Ishikawa (cell line): ENCODE results near the gene ZMPSTE24.

Source experiments
- CEBPB ChIP-seq: IDR thresholded peaks from 2 replicates; pipeline ENCODE4 v1.6.1; 2012
- CREB1 ChIP-seq: IDR thresholded peaks from 2 replicates; pipeline ENCODE4 v1.6.1; 2012; ENCODE audit warnings: low read depth
- EGR1 ChIP-seq: IDR thresholded peaks from 2 replicates; pipeline ENCODE4 v1.6.1; 2012
- EP300 ChIP-seq: IDR thresholded peaks from 2 replicates; pipeline ENCODE4 v1.6.1; 2012; ENCODE audit warnings: borderline replicate concordance
- FOXM1 ChIP-seq: IDR thresholded peaks from 2 replicates; pipeline ENCODE4 v1.6.1; 2012; ENCODE audit warnings: low read depth, borderline replicate concordance
- NFIC ChIP-seq: IDR thresholded peaks from 2 replicates; pipeline ENCODE4 v1.6.1; 2012
- RAD21 ChIP-seq: IDR thresholded peaks from 2 replicates; pipeline ENCODE4 v1.6.1; 2012; ENCODE audit warnings: low read depth
- TAF1 ChIP-seq: IDR thresholded peaks from 2 replicates; pipeline ENCODE4 v1.6.1; 2012; ENCODE audit warnings: low read depth, mild to moderate bottlenecking
- TCF12 ChIP-seq: IDR thresholded peaks from 2 replicates; pipeline ENCODE4 v1.6.1; 2012; ENCODE audit warnings: low read depth
- TEAD4 ChIP-seq: IDR thresholded peaks from 2 replicates; pipeline ENCODE4 v1.6.1; 2012
- YY1 ChIP-seq: IDR thresholded peaks from 2 replicates; pipeline ENCODE4 v1.6.1; 2012; ENCODE audit warnings: low read depth
- ZBTB7A ChIP-seq: IDR thresholded peaks from 2 replicates; pipeline ENCODE4 v1.6.1; 2012; ENCODE audit warnings: low read depth
- TF ChIP-seq, protein P1 (sequence below): IDR thresholded peaks from 2 replicates; pipeline ENCODE4 v1.6.1; 2012; ENCODE audit warnings: low read depth, mild to moderate bottlenecking
- TF ChIP-seq, protein P2 (sequence below): IDR thresholded peaks from 2 replicates; pipeline ENCODE4 v1.6.1; 2012
- TF ChIP-seq, protein P3 (sequence below): IDR thresholded peaks from 2 replicates; pipeline ENCODE4 v1.6.1; 2012

ZMPSTE24 gene

DNA sequence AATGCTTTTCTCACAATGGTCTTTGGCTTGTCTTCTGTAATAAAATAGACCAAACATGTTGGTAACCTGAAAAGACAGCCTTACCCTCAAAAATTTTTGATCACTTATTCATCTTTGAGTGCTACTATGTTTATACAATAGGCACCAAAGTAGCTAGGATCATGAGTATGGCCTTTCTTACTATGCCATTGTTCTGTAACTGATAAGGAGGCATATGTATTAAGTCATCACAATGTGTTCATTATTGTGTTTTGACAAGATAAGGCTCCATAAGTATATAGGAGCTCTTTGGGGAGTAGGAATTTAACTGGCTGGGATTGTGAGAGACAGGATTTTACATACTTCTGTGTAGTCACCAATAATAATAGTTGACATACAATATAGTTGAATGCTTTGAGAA is 9.6 kb upstream of the ZMPSTE24 start:
- TF ChIP-seq TAF1 (no peak), YY1 (no peak), RAD21 (no peak), EGR1 (no peak), TEAD4 (no peak), EP300 (no peak), ZBTB7A (no peak), CREB1 (no peak), CEBPB (no peak)
- TF ChIP-seq, protein P1, sequence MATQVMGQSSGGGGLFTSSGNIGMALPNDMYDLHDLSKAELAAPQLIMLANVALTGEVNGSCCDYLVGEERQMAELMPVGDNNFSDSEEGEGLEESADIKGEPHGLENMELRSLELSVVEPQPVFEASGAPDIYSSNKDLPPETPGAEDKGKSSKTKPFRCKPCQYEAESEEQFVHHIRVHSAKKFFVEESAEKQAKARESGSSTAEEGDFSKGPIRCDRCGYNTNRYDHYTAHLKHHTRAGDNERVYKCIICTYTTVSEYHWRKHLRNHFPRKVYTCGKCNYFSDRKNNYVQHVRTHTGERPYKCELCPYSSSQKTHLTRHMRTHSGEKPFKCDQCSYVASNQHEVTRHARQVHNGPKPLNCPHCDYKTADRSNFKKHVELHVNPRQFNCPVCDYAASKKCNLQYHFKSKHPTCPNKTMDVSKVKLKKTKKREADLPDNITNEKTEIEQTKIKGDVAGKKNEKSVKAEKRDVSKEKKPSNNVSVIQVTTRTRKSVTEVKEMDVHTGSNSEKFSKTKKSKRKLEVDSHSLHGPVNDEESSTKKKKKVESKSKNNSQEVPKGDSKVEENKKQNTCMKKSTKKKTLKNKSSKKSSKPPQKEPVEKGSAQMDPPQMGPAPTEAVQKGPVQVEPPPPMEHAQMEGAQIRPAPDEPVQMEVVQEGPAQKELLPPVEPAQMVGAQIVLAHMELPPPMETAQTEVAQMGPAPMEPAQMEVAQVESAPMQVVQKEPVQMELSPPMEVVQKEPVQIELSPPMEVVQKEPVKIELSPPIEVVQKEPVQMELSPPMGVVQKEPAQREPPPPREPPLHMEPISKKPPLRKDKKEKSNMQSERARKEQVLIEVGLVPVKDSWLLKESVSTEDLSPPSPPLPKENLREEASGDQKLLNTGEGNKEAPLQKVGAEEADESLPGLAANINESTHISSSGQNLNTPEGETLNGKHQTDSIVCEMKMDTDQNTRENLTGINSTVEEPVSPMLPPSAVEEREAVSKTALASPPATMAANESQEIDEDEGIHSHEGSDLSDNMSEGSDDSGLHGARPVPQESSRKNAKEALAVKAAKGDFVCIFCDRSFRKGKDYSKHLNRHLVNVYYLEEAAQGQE = no peak

DNA sequence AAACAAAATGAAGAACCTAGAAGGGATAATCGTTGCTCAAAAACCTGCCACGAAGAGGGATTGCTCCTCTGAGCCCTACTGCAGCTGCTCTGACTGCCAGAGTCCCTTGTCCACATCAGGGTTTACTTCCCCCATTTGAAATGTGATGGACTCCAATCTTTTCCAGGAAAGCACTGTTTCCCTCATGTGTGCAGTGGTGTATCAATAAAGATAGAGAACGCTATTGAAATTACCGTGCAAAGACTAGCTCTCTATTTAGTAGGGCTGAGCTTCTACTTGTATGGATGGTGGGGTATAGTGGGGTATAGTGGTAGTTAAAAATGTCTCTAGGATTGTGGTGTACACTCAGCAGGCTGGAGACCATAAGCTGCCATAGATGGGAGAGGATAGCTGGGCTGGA is 6.6 kb upstream of the ZMPSTE24 start:
- TF ChIP-seq ZBTB7A (no peak), TEAD4 (no peak), NFIC (no peak), RAD21 (no peak), EGR1 (no peak), TAF1 (no peak), TCF12 (no peak), CREB1 (no peak), EP300 (no peak), CEBPB (no peak), YY1 (no peak)
- TF ChIP-seq, protein P2, sequence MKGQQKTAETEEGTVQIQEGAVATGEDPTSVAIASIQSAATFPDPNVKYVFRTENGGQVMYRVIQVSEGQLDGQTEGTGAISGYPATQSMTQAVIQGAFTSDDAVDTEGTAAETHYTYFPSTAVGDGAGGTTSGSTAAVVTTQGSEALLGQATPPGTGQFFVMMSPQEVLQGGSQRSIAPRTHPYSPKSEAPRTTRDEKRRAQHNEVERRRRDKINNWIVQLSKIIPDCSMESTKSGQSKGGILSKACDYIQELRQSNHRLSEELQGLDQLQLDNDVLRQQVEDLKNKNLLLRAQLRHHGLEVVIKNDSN = no peak
- TF ChIP-seq, protein P1 = no peak
- TF ChIP-seq, protein P3, sequence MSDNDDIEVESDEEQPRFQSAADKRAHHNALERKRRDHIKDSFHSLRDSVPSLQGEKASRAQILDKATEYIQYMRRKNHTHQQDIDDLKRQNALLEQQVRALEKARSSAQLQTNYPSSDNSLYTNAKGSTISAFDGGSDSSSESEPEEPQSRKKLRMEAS = no peak

DNA sequence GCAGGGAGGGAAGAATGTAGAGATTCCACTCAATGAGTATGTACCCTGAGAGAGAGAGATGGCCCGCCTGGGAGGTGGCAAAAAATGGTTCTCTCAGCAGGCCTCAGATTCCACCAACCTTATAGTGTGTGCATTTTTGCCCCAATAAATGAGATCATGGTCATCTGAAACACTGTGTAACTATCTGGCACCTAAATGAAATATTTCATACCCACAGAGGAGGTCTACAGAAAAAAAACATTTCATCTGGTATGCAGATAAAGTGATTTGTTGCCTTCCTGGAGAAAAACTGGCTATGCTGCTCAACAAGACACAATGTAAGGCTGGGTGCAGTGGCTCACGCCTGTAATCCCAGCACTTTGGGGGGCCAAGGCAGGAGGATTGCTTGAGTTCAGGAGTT is 5.4 kb upstream of the ZMPSTE24 start:
- TF ChIP-seq TCF12 (no peak), RAD21 (no peak), TEAD4 (no peak), ZBTB7A (no peak), TAF1 (no peak), EP300 (no peak), YY1 (no peak), FOXM1 (no peak), NFIC (no peak), EGR1 (no peak), CREB1 (no peak), CEBPB (no peak)
- TF ChIP-seq, protein P1 = no peak
- TF ChIP-seq, protein P2 = no peak
- TF ChIP-seq, protein P3 = no peak

DNA sequence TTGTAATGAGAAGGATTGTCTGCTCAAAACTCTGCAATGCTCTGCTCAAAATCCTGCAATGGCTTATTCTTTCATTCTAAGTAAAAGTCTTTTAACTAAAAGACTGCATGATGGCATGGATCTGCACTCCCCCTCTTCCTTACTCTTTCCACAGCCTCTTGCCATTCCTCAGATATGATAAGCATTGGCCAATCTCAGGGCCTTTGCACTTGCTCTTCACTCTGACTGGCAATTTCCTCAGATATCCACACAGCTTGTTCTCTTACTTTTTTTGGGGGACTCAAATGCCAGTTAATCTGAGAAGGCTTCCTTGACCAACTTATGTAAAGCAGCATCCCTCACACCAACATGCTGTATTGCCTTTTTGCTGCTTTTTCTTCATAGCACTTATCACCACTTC is 2.8 kb upstream of the ZMPSTE24 start:
- TF ChIP-seq CREB1 = no peak
- TF ChIP-seq, protein P2 = no peak
- TF ChIP-seq RAD21 = no peak
- no peak for TF ChIP-seq TEAD4
